ENCODE measurements around the gene PHC2. TPM values are rescaled to one million over a fixed set of nuclear protein-coding genes. Genes with fewer than 3 reads are reported as not detected.

The PHC2 gene
- total RNA-seq, 1 donor from 2014 or later = 31.3 TPM

DNA sequence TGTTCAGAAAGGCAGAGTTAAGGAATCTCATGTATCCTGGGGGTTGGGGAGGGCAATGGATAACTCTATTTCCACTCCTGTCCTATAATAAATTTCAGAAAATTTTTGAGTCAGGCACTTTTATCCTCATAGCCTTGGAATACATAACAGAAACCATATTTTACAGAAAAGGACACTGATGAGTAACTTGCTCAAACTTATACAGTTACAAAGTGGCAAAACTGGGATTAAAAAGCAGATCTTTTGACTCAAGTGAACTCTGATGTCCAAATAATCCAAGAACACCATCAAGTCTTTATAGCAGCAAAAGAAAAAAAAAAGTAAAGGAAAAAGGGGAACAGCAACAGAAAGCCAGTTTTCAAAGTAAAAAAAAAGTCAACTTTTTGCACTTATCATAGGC is 36.9 kb downstream of the PHC2 start:
- Histone ChIP-seq H3K9ac (ENCODE audit: low read depth in 1 of 3, low read length in 3 of 3) (no peak overlapping the region), H3K4me3 (ENCODE audit: low read length in 3 of 3) (no peak overlapping the region), H3K27ac (ENCODE audit: low read depth, low read length) (no peak overlapping the region), H3K27me3 (ENCODE audit: control insufficient read depth in 3 of 3, insufficient read depth in 3 of 3, low read length in 3 of 3) (no peaks in the 10 kb centered on the region), H3K9me3 (ENCODE audit: control insufficient read depth in 3 of 3, low read length in 3 of 3) (no peaks in the 10 kb centered on the region), H3K4me1 (ENCODE audit: control insufficient read depth in 3 of 3, insufficient read depth in 3 of 3, low read length in 3 of 3) (peaks cover 16 to 39% (median 23%) of the 10 kb centered on the region in 3 donors), H3K36me3 (ENCODE audit: control insufficient read depth in 3 of 3, insufficient read depth in 3 of 3, low read length in 3 of 3) (no peaks in the 10 kb centered on the region)

DNA sequence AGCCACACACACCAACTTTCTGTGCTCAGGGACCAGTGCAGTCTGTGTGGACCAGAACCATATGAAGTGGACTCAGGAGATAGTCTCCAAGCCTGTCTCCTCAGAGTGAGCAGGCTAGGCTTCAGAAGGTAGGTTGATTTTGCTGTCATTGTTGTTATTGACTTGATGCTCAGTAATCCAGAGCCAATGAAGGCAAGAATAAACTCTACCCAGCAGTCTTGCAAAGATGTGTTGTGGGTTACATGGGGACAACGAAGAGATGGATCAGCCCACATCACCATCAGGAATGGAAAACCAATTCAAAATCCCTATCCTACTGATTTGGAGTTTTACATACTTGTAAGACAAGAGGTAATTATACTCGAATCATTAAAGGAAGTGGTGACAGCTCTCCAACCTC is 37.4 kb downstream of the PHC2 start:
- Histone ChIP-seq H3K27ac (ENCODE audit: low read depth, low read length) (no peak overlapping the region), H3K4me1 (ENCODE audit: control insufficient read depth in 3 of 3, insufficient read depth in 3 of 3, low read length in 3 of 3) (peaks cover 15 to 37% (median 22%) of the 10 kb centered on the region in 3 donors), H3K9me3 (ENCODE audit: control insufficient read depth in 3 of 3, low read length in 3 of 3) (no peaks in the 10 kb centered on the region), H3K27me3 (ENCODE audit: control insufficient read depth in 3 of 3, insufficient read depth in 3 of 3, low read length in 3 of 3) (no peaks in the 10 kb centered on the region), H3K36me3 (ENCODE audit: control insufficient read depth in 3 of 3, insufficient read depth in 3 of 3, low read length in 3 of 3) (no peaks in the 10 kb centered on the region), H3K4me3 (ENCODE audit: low read length in 3 of 3) (no peak overlapping the region), H3K9ac (ENCODE audit: low read depth in 1 of 3, low read length in 3 of 3) (no peak overlapping the region)

DNA sequence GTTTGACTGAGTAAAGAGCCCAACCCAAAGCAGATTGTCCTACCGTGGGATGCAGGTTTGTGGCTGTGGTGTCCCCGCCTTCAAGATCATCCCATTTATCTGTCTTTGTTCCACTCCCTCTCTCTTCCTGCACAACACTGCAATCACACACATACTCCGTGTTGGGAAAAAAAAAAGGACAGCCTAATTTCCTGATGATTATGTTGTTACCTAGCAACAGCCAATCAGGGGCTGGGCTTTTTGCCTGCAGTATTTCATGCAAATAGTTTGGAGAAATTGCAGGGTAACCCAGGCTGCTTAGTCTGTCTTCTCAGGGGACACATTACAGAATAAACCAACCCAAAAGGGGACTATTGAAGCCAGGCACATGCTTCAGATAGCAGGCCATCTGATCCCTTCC is 38.3 kb downstream of the PHC2 start:
- Histone ChIP-seq H3K9ac (ENCODE audit: low read depth in 1 of 3, low read length in 3 of 3) (no peak overlapping the region), H3K36me3 (ENCODE audit: control insufficient read depth in 3 of 3, insufficient read depth in 3 of 3, low read length in 3 of 3) (no peaks in the 10 kb centered on the region), H3K9me3 (ENCODE audit: control insufficient read depth in 3 of 3, low read length in 3 of 3) (no peaks in the 10 kb centered on the region), H3K4me3 (ENCODE audit: low read length in 3 of 3) (no peak overlapping the region), H3K27ac (ENCODE audit: low read depth, low read length) (no peak overlapping the region), H3K4me1 (ENCODE audit: control insufficient read depth in 3 of 3, insufficient read depth in 3 of 3, low read length in 3 of 3) (peaks cover 14 to 34% (median 16%) of the 10 kb centered on the region in 3 donors), H3K27me3 (ENCODE audit: control insufficient read depth in 3 of 3, insufficient read depth in 3 of 3, low read length in 3 of 3) (no peaks in the 10 kb centered on the region)

DNA sequence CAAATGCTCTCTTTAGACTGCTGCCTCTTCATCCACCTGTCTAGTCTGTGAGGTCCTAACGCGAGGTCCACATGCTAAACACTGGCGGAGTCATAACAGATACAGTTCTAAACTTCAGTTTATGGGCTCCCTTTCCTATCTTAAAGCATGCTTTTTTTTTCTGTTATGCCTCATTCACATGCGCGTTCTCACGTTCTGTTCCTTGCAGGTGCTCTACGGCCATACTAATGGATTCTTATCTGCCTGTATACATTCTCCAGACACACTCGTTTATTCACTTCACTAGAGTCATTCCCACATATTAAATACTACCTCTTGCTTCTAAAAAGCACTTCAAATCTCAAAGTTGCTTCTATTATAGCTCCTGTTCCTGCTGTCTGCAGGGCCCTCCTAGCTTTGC is 38.7 kb downstream of the PHC2 start:
- H3K9ac ChIP-seq (ENCODE audit: low read depth in 1 of 3, low read length in 3 of 3) = no peak overlapping the region

DNA sequence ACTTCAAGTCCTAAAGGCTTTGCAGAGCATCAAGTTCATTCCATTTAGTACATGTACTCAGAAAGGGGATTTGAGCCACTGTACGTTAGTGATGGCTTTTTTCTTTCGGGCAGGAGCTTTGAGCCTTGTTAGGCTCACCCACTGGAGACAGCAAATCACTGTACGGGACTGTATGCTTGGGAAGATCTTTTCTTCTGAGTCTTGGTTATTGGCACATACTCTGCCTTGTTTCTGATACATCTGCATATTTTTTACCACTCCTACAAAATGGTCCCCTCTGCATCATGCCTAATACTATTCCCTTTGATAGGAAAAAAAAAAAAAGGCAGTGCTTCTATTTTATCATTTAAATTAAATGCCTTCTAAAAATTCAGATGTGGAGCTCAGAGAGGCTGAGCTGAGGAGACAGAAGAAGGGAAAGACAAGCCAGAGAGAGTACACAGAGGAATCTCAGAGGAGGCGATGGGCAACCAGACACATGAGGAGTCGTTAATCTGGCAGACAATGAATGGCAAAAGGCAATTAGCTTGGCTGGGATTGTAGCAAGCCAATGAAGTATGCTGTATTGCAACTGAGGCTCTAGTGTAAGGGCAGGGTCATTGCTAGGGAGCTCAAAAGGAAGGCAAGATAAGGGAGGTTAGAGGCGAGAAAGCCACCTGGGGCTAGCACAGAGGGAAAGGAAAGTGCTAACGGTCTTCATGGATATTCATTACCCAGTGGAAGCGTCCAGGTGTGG is 39.4 kb downstream of the PHC2 start:
- Histone ChIP-seq H3K9ac (ENCODE audit: low read depth in 1 of 3, low read length in 3 of 3) (no peak overlapping the region), H3K27me3 (ENCODE audit: control insufficient read depth in 3 of 3, insufficient read depth in 3 of 3, low read length in 3 of 3) (no peaks in the 10 kb centered on the region), H3K9me3 (ENCODE audit: control insufficient read depth in 3 of 3, low read length in 3 of 3) (no peaks in the 10 kb centered on the region), H3K4me3 (ENCODE audit: low read length in 3 of 3) (no peak overlapping the region), H3K4me1 (ENCODE audit: control insufficient read depth in 3 of 3, insufficient read depth in 3 of 3, low read length in 3 of 3) (peaks cover 14 to 29% (median 16%) of the 10 kb centered on the region in 3 donors), H3K27ac (ENCODE audit: low read depth, low read length) (no peak overlapping the region), H3K36me3 (ENCODE audit: control insufficient read depth in 3 of 3, insufficient read depth in 3 of 3, low read length in 3 of 3) (no peaks in the 10 kb centered on the region)

More for the DNA sequence above, 38.7 kb downstream of the PHC2 start:
- Histone ChIP-seq H3K27ac (ENCODE audit: low read depth, low read length) (no peak overlapping the region), H3K4me3 (ENCODE audit: low read length in 3 of 3) (no peak overlapping the region), H3K9me3 (ENCODE audit: control insufficient read depth in 3 of 3, low read length in 3 of 3) (no peaks in the 10 kb centered on the region), H3K27me3 (ENCODE audit: control insufficient read depth in 3 of 3, insufficient read depth in 3 of 3, low read length in 3 of 3) (no peaks in the 10 kb centered on the region), H3K4me1 (ENCODE audit: control insufficient read depth in 3 of 3, insufficient read depth in 3 of 3, low read length in 3 of 3) (peaks cover 14 to 31% (median 16%) of the 10 kb centered on the region in 3 donors), H3K36me3 (ENCODE audit: control insufficient read depth in 3 of 3, insufficient read depth in 3 of 3, low read length in 3 of 3) (no peaks in the 10 kb centered on the region)

DNA sequence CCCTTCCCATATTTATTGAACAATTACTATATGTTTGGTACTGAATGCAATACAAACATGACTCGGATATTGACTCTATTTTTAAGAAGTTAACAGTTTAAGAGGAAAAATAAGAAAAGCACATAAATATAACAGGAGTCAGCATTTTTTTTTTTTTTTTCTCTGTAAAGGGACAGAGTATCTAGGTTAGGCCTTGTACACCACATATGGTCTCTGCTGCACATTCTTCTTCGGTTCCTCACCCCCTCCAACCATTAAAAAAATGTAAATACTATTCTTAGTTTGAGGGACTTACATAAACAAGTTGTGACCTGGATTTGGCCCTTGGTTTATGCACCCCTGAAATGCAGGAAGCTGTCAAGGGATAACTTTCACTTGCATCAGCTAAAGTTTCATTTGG is 40.4 kb downstream of the PHC2 start:
- no peak overlapping the region for H3K9ac ChIP-seq (ENCODE audit: low read depth in 1 of 3, low read length in 3 of 3)
- no peak overlapping the region for H3K4me3 ChIP-seq (ENCODE audit: low read length in 3 of 3)
- no peaks in the 10 kb centered on the region for H3K27me3 ChIP-seq (ENCODE audit: control insufficient read depth in 3 of 3, insufficient read depth in 3 of 3, low read length in 3 of 3)
- H3K9me3 ChIP-seq (ENCODE audit: control insufficient read depth in 3 of 3, low read length in 3 of 3) = no peaks in the 10 kb centered on the region
- H3K27ac ChIP-seq (ENCODE audit: low read depth, low read length) = no peak overlapping the region
- peaks cover 14 to 29% (median 16%) of the 10 kb centered on the region in 3 donors for H3K4me1 ChIP-seq (ENCODE audit: control insufficient read depth in 3 of 3, insufficient read depth in 3 of 3, low read length in 3 of 3)
- H3K36me3 ChIP-seq (ENCODE audit: control insufficient read depth in 3 of 3, insufficient read depth in 3 of 3, low read length in 3 of 3) = no peaks in the 10 kb centered on the region

DNA sequence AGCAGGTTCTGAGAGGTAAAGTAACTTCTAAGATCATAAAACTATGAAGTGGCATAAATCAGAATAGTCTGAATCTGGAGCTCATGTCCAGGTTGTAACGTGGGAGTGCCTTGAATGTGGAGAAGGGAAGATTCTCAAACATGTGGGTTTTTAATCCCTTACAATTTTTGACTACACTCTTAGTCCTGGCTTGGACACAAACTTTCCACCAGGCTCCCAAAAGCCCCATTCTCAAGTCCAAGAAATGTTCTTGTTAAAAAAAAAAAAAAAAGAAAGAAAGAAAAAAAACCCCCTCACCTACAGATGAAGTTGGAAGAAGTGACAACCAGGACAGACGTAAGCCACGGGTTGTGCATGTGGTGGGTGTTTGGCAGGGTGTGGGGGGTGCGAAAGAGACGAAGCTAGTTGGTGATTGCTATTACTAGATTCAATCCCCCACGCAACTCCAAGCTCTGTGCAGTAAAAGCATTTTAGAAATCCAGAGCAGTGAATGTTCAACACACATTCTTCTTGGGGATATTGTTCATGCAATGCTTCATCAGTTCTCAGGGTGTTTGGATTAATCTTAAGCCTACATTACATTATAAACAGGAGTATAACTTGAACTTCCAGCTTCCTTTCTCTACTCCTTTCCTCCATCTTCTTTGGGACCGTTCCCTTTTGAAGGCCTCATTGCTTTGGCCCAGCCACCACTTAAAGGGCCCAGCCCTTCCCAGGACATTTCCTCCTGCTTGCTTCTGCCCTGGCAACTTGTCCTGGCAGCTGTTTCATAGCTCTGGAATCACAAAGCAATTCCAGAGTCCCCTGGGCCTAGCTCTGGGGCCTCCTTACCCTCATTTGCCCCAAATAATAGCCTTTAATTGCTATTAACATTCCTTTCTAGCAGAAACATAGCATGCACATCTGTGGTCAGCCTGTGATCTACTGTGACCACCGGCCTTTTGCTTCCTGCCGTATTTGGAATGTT is 41.8 kb downstream of the PHC2 start:
- no peaks in the 10 kb centered on the region for H3K36me3 ChIP-seq (ENCODE audit: control insufficient read depth in 3 of 3, insufficient read depth in 3 of 3, low read length in 3 of 3)
- no peak overlapping the region for H3K27ac ChIP-seq (ENCODE audit: low read depth, low read length)
- no peaks in the 10 kb centered on the region for H3K27me3 ChIP-seq (ENCODE audit: control insufficient read depth in 3 of 3, insufficient read depth in 3 of 3, low read length in 3 of 3)
- no peaks in the 10 kb centered on the region for H3K9me3 ChIP-seq (ENCODE audit: control insufficient read depth in 3 of 3, low read length in 3 of 3)
- H3K4me3 ChIP-seq (ENCODE audit: low read length in 3 of 3) = no peak overlapping the region
- no peak overlapping the region for H3K9ac ChIP-seq (ENCODE audit: low read depth in 1 of 3, low read length in 3 of 3)
- peaks cover 20 to 35% (median 30%) of the 10 kb centered on the region in 3 donors for H3K4me1 ChIP-seq (ENCODE audit: control insufficient read depth in 3 of 3, insufficient read depth in 3 of 3, low read length in 3 of 3)

DNA sequence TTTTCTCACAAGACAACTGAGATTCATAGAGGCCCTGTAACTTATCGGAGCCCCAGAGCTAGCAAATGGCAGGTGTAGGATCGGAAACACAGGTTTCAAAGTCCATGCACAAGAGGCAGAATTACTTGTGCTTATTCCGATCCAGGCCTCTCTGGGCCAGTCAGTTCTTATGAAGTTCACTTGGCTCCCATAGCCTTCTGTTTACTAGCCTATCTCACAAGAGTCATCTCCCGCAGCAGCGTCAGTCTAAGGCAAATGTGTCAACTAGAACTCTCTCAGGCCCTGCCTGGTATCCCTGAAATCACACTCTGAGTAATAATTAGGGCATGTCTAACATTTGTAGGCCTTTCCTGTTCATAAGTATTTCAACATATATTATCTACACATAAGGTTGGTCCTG is 43.3 kb downstream of the PHC2 start:
- Histone ChIP-seq H3K4me3 (ENCODE audit: low read length in 3 of 3) (no peak overlapping the region), H3K9me3 (ENCODE audit: control insufficient read depth in 3 of 3, low read length in 3 of 3) (no peaks in the 10 kb centered on the region), H3K27ac (ENCODE audit: low read depth, low read length) (no peak overlapping the region), H3K4me1 (ENCODE audit: control insufficient read depth in 3 of 3, insufficient read depth in 3 of 3, low read length in 3 of 3) (peaks cover 33 to 43% (median 37%) of the 10 kb centered on the region in 3 donors), H3K27me3 (ENCODE audit: control insufficient read depth in 3 of 3, insufficient read depth in 3 of 3, low read length in 3 of 3) (no peaks in the 10 kb centered on the region), H3K36me3 (ENCODE audit: control insufficient read depth in 3 of 3, insufficient read depth in 3 of 3, low read length in 3 of 3) (no peaks in the 10 kb centered on the region), H3K9ac (ENCODE audit: low read depth in 1 of 3, low read length in 3 of 3) (no peak overlapping the region)

DNA sequence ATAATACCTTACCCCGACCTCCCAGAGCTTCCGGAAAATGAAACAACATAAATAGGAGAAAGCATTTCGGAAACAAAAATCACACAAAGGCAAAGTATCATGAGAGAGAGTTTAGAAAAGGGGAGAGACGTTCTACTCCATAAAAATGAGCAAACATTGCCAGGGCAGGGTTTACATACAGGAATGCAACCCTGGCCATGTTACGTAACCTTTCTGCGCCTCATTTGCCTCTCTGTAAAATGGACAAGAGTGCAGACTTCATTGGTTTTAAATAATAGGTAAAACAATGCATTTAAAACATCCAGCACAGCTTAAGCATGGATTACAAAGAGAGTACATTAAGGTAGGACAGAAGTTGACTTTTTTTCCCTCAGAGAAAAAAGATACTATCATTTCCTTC is 45.6 kb downstream of the PHC2 start:
- H3K9ac ChIP-seq (ENCODE audit: low read depth in 1 of 3, low read length in 3 of 3) = no peak overlapping the region
- no peaks in the 10 kb centered on the region for H3K36me3 ChIP-seq (ENCODE audit: control insufficient read depth in 3 of 3, insufficient read depth in 3 of 3, low read length in 3 of 3)
- H3K4me3 ChIP-seq (ENCODE audit: low read length in 3 of 3) = no peak overlapping the region
- no peaks in the 10 kb centered on the region for H3K27me3 ChIP-seq (ENCODE audit: control insufficient read depth in 3 of 3, insufficient read depth in 3 of 3, low read length in 3 of 3)
- no peaks in the 10 kb centered on the region for H3K9me3 ChIP-seq (ENCODE audit: control insufficient read depth in 3 of 3, low read length in 3 of 3)
- H3K27ac ChIP-seq (ENCODE audit: low read depth, low read length) = no peak overlapping the region
- H3K4me1 ChIP-seq (ENCODE audit: control insufficient read depth in 3 of 3, insufficient read depth in 3 of 3, low read length in 3 of 3) = peaks cover 37 to 49% (median 40%) of the 10 kb centered on the region in 3 donors
